Uterus (tissue), 2 donors: Measurements from ENCODE around the gene NTRK2.

ENCODE experiments used
- POLR2A ChIP-seq, 2 donors: fragments of 450-650 bp; IDR thresholded peaks; one replicate each; pipeline ENCODE4 v1.6.1; 2016; ENCODE audit warnings: antibody characterized with exemption in 2 of 2, mild to moderate bottlenecking in 1 of 2, moderate library complexity in 1 of 2
- TF ChIP-seq, protein P1 (sequence below), 4 experiments: fragments of 200-600 bp in 2 of 4; fragments of 450-650 bp in 2 of 4; sonication (generic) in 2 of 4; IDR thresholded peaks; one replicate each; pipeline ENCODE4 v1.5.1; 2016 to 2019; ENCODE audit warnings: antibody characterized with exemption in 4 of 4, mild to moderate bottlenecking in 2 of 4, moderate library complexity in 1 of 4

DNA sequence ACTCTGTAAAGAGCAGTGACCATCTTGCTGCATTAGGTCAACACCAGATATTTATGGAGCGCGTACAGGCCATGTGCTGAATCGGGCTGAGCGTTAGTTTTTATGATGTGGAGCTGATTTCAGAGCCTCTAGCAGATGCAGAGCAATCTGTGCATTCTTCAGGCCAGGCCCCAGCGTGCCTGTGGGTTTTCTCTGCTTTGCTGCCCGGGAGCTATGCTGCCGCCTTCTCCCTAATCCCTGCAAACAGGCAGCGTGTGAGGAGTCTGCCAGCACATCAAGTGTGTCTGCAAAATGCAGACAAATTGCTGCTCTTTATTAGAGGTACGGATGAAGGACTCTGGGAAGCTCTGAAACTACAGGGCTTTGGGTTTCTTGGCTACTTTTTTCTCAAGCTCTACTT, 170.0 kb downstream of the NTRK2 start:
- TF ChIP-seq, protein P1, sequence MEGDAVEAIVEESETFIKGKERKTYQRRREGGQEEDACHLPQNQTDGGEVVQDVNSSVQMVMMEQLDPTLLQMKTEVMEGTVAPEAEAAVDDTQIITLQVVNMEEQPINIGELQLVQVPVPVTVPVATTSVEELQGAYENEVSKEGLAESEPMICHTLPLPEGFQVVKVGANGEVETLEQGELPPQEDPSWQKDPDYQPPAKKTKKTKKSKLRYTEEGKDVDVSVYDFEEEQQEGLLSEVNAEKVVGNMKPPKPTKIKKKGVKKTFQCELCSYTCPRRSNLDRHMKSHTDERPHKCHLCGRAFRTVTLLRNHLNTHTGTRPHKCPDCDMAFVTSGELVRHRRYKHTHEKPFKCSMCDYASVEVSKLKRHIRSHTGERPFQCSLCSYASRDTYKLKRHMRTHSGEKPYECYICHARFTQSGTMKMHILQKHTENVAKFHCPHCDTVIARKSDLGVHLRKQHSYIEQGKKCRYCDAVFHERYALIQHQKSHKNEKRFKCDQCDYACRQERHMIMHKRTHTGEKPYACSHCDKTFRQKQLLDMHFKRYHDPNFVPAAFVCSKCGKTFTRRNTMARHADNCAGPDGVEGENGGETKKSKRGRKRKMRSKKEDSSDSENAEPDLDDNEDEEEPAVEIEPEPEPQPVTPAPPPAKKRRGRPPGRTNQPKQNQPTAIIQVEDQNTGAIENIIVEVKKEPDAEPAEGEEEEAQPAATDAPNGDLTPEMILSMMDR (IDR thresholded peaks at IDR 0.05), result no peak
- no peak for TF ChIP-seq POLR2A (IDR thresholded peaks at IDR 0.05)
